Neural crest cell (in vitro differentiated cells): ENCODE results near the gene ASB5. TPM values are rescaled to one million over a fixed set of nuclear protein-coding genes. Genes with fewer than 3 reads are reported as not detected.
A peak's percentile ranks its signal among the peaks of the same experiment; 100 is the strongest.

Experiments used
- DNase-seq: peaks from one replicate; pipeline ENCODE4 v3.0.0; 2021; ENCODE audit warnings: low read depth, mixed read lengths, low spot score
- H3K27ac Mint-ChIP-seq: one replicate; pipeline ENCODE4 v1.8.0; 2021; ENCODE audit warnings: mild to moderate bottlenecking, mixed read lengths; ENCODE audit not compliant: unreplicated experiment
- H3K27me3 Mint-ChIP-seq: 2 replicates; pipeline ENCODE4 v1.8.0; 2021; ENCODE audit warnings: low read depth, mild to moderate bottlenecking, mixed read lengths
- H3K36me3 Mint-ChIP-seq: 2 replicates; pipeline ENCODE4 v1.8.0; 2021; ENCODE audit warnings: low read depth, mild to moderate bottlenecking, mixed read lengths
- H3K4me1 Mint-ChIP-seq: 2 replicates; pipeline ENCODE4 v1.8.0; 2021; ENCODE audit warnings: mixed read lengths
- H3K4me3 Mint-ChIP-seq: one replicate; pipeline ENCODE4 v1.8.0; 2021; ENCODE audit warnings: mild to moderate bottlenecking, mixed read lengths
- H3K9me3 Mint-ChIP-seq: 2 replicates; pipeline ENCODE4 v1.8.0; 2021; ENCODE audit warnings: mixed read lengths
- CTCF ChIP-seq: fragments of 200-600 bp; sonication (generic); conservative IDR thresholded peaks from 2 replicates; pipeline ENCODE4 v1.5.0; 2021; ENCODE audit warnings: antibody characterized with exemption, mild to moderate bottlenecking
- total RNA-seq: library from RNA; stranded (reverse); gene quantifications from 2 replicates; pipeline ENCODE4 v1.2.1, GENCODE V29; 2021

The ASB5 gene
- total RNA-seq, 1 donor from 2014 or later: not detected

GRCh38 chr4:176259330-176260090 lies 9.5 kb downstream of the ASB5 start:
- TF ChIP-seq CTCF: no peak
- no peak overlapping the region for H3K4me3 Mint-ChIP-seq
- no peaks in the 10 kb centered on the region for H3K27me3 Mint-ChIP-seq
- DNase-seq: no peak
- H3K36me3 Mint-ChIP-seq: no peaks in the 10 kb centered on the region
- H3K4me1 Mint-ChIP-seq: peaks cover 7% of the 10 kb centered on the region
- H3K27ac Mint-ChIP-seq: no peak overlapping the region
- H3K9me3 Mint-ChIP-seq: no peaks in the 10 kb centered on the region

- Mint-ChIP-seq H3K27ac (no peak overlapping the region), H3K27me3 (no peaks in the 10 kb centered on the region), H3K9me3 (peaks cover 3% of the 10 kb centered on the region), H3K36me3 (peaks cover 3% of the 10 kb centered on the region), H3K4me1 (peaks cover 7% of the 10 kb centered on the region), H3K4me3 (no peak overlapping the region)
- no peak for DNase-seq
- TF ChIP-seq CTCF: no peak
Measured at GRCh38 chr4:176258135-176258534, 10.9 kb downstream of the ASB5 start.

GRCh38 chr4:176256921-176257320 lies 12.1 kb downstream of the ASB5 start:
- H3K4me3 Mint-ChIP-seq: no peak overlapping the region
- no peaks in the 10 kb centered on the region for H3K27me3 Mint-ChIP-seq
- no peak for DNase-seq
- peaks cover 3% of the 10 kb centered on the region for H3K36me3 Mint-ChIP-seq
- peak overlapping the region; percentile 44 for H3K27ac Mint-ChIP-seq
- peaks cover 3% of the 10 kb centered on the region for H3K9me3 Mint-ChIP-seq
- H3K4me1 Mint-ChIP-seq: peaks cover 13% of the 10 kb centered on the region
- no peak for TF ChIP-seq CTCF

GRCh38 chr4:176242764-176243347 lies 26.2 kb downstream of the ASB5 start:
- no peak overlapping the region for H3K27ac Mint-ChIP-seq
- DNase-seq: no peak
- H3K36me3 Mint-ChIP-seq: no peaks in the 10 kb centered on the region
- TF ChIP-seq CTCF: no peak
- no peaks in the 10 kb centered on the region for H3K9me3 Mint-ChIP-seq
- no peak overlapping the region for H3K4me3 Mint-ChIP-seq
- H3K27me3 Mint-ChIP-seq: no peaks in the 10 kb centered on the region
- H3K4me1 Mint-ChIP-seq: no peaks in the 10 kb centered on the region

GRCh38 chr4:176241703-176242102 lies 27.3 kb downstream of the ASB5 start:
- Mint-ChIP-seq H3K36me3 (no peaks in the 10 kb centered on the region), H3K4me1 (no peaks in the 10 kb centered on the region), H3K9me3 (no peaks in the 10 kb centered on the region), H3K27me3 (no peaks in the 10 kb centered on the region), H3K4me3 (no peak overlapping the region), H3K27ac (no peak overlapping the region)
- DNase-seq: no peak
- no peak for TF ChIP-seq CTCF
